ENCODE measurements around the gene KRTAP9-6. TPM values are rescaled to one million over a fixed set of nuclear protein-coding genes. Genes with fewer than 3 reads are reported as not detected.

The KRTAP9-6 gene
- total RNA-seq, 1 experiment from 2014 or later, result not detected

DNA sequence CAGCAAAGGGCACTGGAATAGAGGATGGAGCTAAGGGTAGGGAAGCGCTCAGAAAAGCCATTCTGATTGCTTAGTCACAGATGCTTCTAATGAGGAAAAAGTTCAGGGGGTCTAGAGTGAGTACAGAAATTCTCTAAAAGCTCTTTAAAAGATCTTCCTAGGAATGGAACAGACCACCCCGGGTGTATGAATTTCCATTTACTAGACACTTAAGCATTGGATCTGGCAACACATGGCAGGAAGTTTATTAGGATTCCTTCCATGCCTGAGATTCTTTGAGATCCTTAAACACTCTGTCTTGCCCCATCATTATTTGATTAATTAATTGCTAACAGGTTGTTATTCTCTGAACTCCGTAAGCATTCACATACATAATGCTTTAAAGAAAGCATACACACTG is 18.9 kb downstream of the KRTAP9-6 start:
- DNase-seq (ENCODE audit: low read depth, low spot score) (no peak), ATAC-seq (no peak)
- POLR2A ChIA-PET, result no interaction called here
- CTCF ChIA-PET, result no interaction called here
- H3K36me3 ChIP-seq (ENCODE audit: control insufficient read depth, insufficient read depth, low read length), result no peaks in the 10 kb centered on the region
- peaks cover 2% of the 10 kb centered on the region; the same call in 1 of the 2 replicates for H3K27me3 ChIP-seq (ENCODE audit: control insufficient read depth, insufficient read depth, low read length)
- no peak overlapping the region for H3K27ac ChIP-seq (ENCODE audit: low read length)
- intact Hi-C loops (cut with micrococcal nuclease; ENCODE audit: unreplicated experiment), result no loop called here
- in situ Hi-C loops (cut with HindIII; ENCODE audit: low pct_unique_long_range_greater_than_20kb, low sequenced_read_pairs), result no loop called here
- no peak overlapping the region for H3K4me3 ChIP-seq (ENCODE audit: low read depth in 2 of 2, low read length in 2 of 2)
- BruUV-seq (replicated peaks), result no TSS peak
- no peaks in the 10 kb centered on the region for H3K4me1 ChIP-seq (ENCODE audit: control insufficient read depth, insufficient read depth, low read length)
- TF ChIP-seq TCF7L2 (IDR thresholded peaks at IDR 0.05; ENCODE audit: low read depth, low read length) (no peak), REST (IDR thresholded peaks at IDR 0.05; ENCODE audit: insufficient read depth in 1 of 2, low read depth in 2 of 2, low read length in 1 of 2) (no peak), SIN3A (IDR thresholded peaks at IDR 0.05; ENCODE audit: borderline replicate concordance, insufficient read depth, low read depth, low read length) (no peak), POLR2AphosphoS5 (IDR thresholded peaks at IDR 0.05; ENCODE audit: low read depth, low read length) (no peak)
- TF ChIP-seq, protein P1, sequence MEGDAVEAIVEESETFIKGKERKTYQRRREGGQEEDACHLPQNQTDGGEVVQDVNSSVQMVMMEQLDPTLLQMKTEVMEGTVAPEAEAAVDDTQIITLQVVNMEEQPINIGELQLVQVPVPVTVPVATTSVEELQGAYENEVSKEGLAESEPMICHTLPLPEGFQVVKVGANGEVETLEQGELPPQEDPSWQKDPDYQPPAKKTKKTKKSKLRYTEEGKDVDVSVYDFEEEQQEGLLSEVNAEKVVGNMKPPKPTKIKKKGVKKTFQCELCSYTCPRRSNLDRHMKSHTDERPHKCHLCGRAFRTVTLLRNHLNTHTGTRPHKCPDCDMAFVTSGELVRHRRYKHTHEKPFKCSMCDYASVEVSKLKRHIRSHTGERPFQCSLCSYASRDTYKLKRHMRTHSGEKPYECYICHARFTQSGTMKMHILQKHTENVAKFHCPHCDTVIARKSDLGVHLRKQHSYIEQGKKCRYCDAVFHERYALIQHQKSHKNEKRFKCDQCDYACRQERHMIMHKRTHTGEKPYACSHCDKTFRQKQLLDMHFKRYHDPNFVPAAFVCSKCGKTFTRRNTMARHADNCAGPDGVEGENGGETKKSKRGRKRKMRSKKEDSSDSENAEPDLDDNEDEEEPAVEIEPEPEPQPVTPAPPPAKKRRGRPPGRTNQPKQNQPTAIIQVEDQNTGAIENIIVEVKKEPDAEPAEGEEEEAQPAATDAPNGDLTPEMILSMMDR (IDR thresholded peaks at IDR 0.05), result no peak
- no peaks in the 10 kb centered on the region for H3K9me3 ChIP-seq (ENCODE audit: control insufficient read depth, insufficient read depth, low read depth, low read length)

GRCh38 chr17:41284546-41284945 is 19.4 kb downstream of the KRTAP9-6 start:
- no peaks in the 10 kb centered on the region for H3K9me3 ChIP-seq (ENCODE audit: control insufficient read depth, insufficient read depth, low read depth, low read length)
- CTCF ChIA-PET, result no interaction called here
- H3K36me3 ChIP-seq (ENCODE audit: control insufficient read depth, insufficient read depth, low read length), result no peaks in the 10 kb centered on the region
- in situ Hi-C loops (cut with HindIII; ENCODE audit: low pct_unique_long_range_greater_than_20kb, low sequenced_read_pairs), result no loop called here
- peaks cover 2% of the 10 kb centered on the region; the same call in 1 of the 2 replicates for H3K27me3 ChIP-seq (ENCODE audit: control insufficient read depth, insufficient read depth, low read length)
- TF ChIP-seq SIN3A (IDR thresholded peaks at IDR 0.05; ENCODE audit: borderline replicate concordance, insufficient read depth, low read depth, low read length), result no peak
- TF ChIP-seq, protein P1 (IDR thresholded peaks at IDR 0.05), result no peak
- no peak for TF ChIP-seq REST (IDR thresholded peaks at IDR 0.05; ENCODE audit: insufficient read depth in 1 of 2, low read depth in 2 of 2, low read length in 1 of 2)
- no peak for TF ChIP-seq TCF7L2 (IDR thresholded peaks at IDR 0.05; ENCODE audit: low read depth, low read length)
- no peak for TF ChIP-seq POLR2AphosphoS5 (IDR thresholded peaks at IDR 0.05; ENCODE audit: low read depth, low read length)
- no TSS peak for BruUV-seq (replicated peaks)
- ATAC-seq (no peak), DNase-seq (ENCODE audit: low read depth, low spot score) (no peak)
- POLR2A ChIA-PET, result no interaction called here
- no peaks in the 10 kb centered on the region for H3K4me1 ChIP-seq (ENCODE audit: control insufficient read depth, insufficient read depth, low read length)
- intact Hi-C loops (cut with micrococcal nuclease; ENCODE audit: unreplicated experiment), result no loop called here
- H3K4me3 ChIP-seq (ENCODE audit: low read depth in 2 of 2, low read length in 2 of 2), result no peak overlapping the region
- no peak overlapping the region for H3K27ac ChIP-seq (ENCODE audit: low read length)

Data from Panc1 (cell line).